SK-N-SH treated with all-trans-retinoic acid at 6 μM for 48 hours (cell line): ENCODE results near the gene VTA1.

Experiments used
- ATAC-seq: fragments of 200-7000 bp; cut with Tn5 transposase; 3 replicates; pipeline ENCODE4 v1.9.1; 2020; ENCODE audit warnings: mild to moderate bottlenecking, moderate library complexity
- ARNTL ChIP-seq: fragments of 450-650 bp; formaldehyde crosslinking; IDR thresholded peaks from 2 replicates; pipeline ENCODE4 v1.5.0; 2020; ENCODE audit warnings: low read depth, mild to moderate bottlenecking, moderate library complexity, borderline replicate concordance
- BACH2 ChIP-seq: fragments of 250-450 bp; sonication (Bioruptor Pico); IDR thresholded peaks from 2 replicates; pipeline ENCODE4 v1.9.0; 2021; ENCODE audit warnings: mild to moderate bottlenecking, borderline replicate concordance
- CREB5 ChIP-seq: fragments of 250-450 bp; sonication (Bioruptor Pico); IDR thresholded peaks from 2 replicates; pipeline ENCODE4 v1.5.1; 2020; ENCODE audit warnings: low read depth, mild to moderate bottlenecking, moderate library complexity
- CSRNP3 ChIP-seq: fragments of 250-450 bp; sonication (Bioruptor Pico); IDR thresholded peaks from 2 replicates; pipeline ENCODE4 v1.5.1; 2021; ENCODE audit warnings: mild to moderate bottlenecking, moderate library complexity
- ESRRG ChIP-seq: fragments of 250-450 bp; sonication (Bioruptor Pico); IDR thresholded peaks from 2 replicates; pipeline ENCODE4 v1.6.1; 2021; ENCODE audit warnings: mild to moderate bottlenecking
- GLIS3 ChIP-seq: fragments of 250-450 bp; sonication (Bioruptor Pico); IDR thresholded peaks from 2 replicates; pipeline ENCODE4 v1.5.0; 2020; ENCODE audit warnings: mild to moderate bottlenecking, moderate library complexity
- ISL1 ChIP-seq: fragments of 250-450 bp; sonication (Bioruptor Pico); IDR thresholded peaks from 2 replicates; pipeline ENCODE4 v2.1.2; 2022; ENCODE audit warnings: mild to moderate bottlenecking, moderate library complexity
- OSR1 ChIP-seq: fragments of 250-450 bp; sonication (Bioruptor Pico); IDR thresholded peaks from 2 replicates; pipeline ENCODE4 v1.8.0; 2022; ENCODE audit warnings: moderate library complexity, mild to moderate bottlenecking, inconsistent platforms
- PATZ1 ChIP-seq: fragments of 250-450 bp; sonication (Bioruptor Pico); IDR thresholded peaks from 2 replicates; pipeline ENCODE4 v1.8.0; 2020; ENCODE audit warnings: mild to moderate bottlenecking, moderate library complexity, borderline replicate concordance
- POU6F1 ChIP-seq: fragments of 250-450 bp; sonication (Bioruptor Pico); IDR thresholded peaks from 2 replicates; pipeline ENCODE4 v1.8.0; 2021; ENCODE audit warnings: low read depth, mild to moderate bottlenecking, moderate library complexity, borderline replicate concordance
- PPARA ChIP-seq: fragments of 250-450 bp; sonication (Bioruptor Pico); IDR thresholded peaks from 2 replicates; pipeline ENCODE4 v1.5.0; 2020; ENCODE audit warnings: mild to moderate bottlenecking, borderline replicate concordance
- SNAI2 ChIP-seq: fragments of 250-450 bp; sonication (Bioruptor Pico); IDR thresholded peaks from 2 replicates; pipeline ENCODE4 v1.5.0; 2020; ENCODE audit warnings: mild to moderate bottlenecking, moderate library complexity
- TCF4 ChIP-seq: fragments of 250-450 bp; sonication (Bioruptor Pico); IDR thresholded peaks from 2 replicates; pipeline ENCODE4 v1.8.0; 2021; ENCODE audit warnings: mild to moderate bottlenecking, moderate library complexity, borderline replicate concordance
- TOX ChIP-seq: fragments of 250-450 bp; sonication (Bioruptor Pico); IDR thresholded peaks from 2 replicates; pipeline ENCODE4 v1.8.0; 2021; ENCODE audit warnings: mild to moderate bottlenecking, moderate library complexity, borderline replicate concordance
- TSHZ2 ChIP-seq: fragments of 250-450 bp; sonication (Bioruptor Pico); IDR thresholded peaks from 2 replicates; pipeline ENCODE4 v1.5.0; 2020; ENCODE audit warnings: mild to moderate bottlenecking, moderate library complexity
- ZC3H10 ChIP-seq: fragments of 250-450 bp; sonication (Bioruptor Pico); IDR thresholded peaks from 2 replicates; pipeline ENCODE4 v1.5.1; 2021; ENCODE audit warnings: mild to moderate bottlenecking, moderate library complexity
- ZFP3 ChIP-seq: fragments of 250-450 bp; sonication (Bioruptor Pico); IDR thresholded peaks from 2 replicates; pipeline ENCODE4 v1.5.0; 2020; ENCODE audit warnings: mild to moderate bottlenecking, moderate library complexity
- ZFP30 ChIP-seq: fragments of 450-650 bp; formaldehyde crosslinking; IDR thresholded peaks from 2 replicates; pipeline ENCODE4 v1.5.0; 2022; ENCODE audit warnings: mild to moderate bottlenecking, moderate library complexity
- ZNF565 ChIP-seq: fragments of 450-650 bp; formaldehyde crosslinking; conservative IDR thresholded peaks from 2 replicates; pipeline ENCODE4 v1.5.0; 2020; ENCODE audit warnings: low read depth, mild to moderate bottlenecking, moderate library complexity
- ZNF70 ChIP-seq: fragments of 450-650 bp; formaldehyde crosslinking; IDR thresholded peaks from 2 replicates; pipeline ENCODE4 v1.5.0; 2020; ENCODE audit warnings: mild to moderate bottlenecking, moderate library complexity
- ZNF8 ChIP-seq: fragments of 450-650 bp; formaldehyde crosslinking; IDR thresholded peaks from 2 replicates; pipeline ENCODE4 v1.5.0; 2020; ENCODE audit warnings: mild to moderate bottlenecking, moderate library complexity

The VTA1 gene

GRCh38 chr6:142236691-142237090 is 89.6 kb downstream of the VTA1 start:
- TF ChIP-seq ZNF8: no peak
- TF ChIP-seq ZFP30: no peak
- no peak for TF ChIP-seq PPARA (CRISPR knock-in tag)
- no peak for TF ChIP-seq ZNF565 (CRISPR knock-in tag)
- TF ChIP-seq CSRNP3: no peak
- no peak for TF ChIP-seq CREB5 (CRISPR knock-in tag)
- TF ChIP-seq OSR1 (CRISPR knock-in tag): no peak
- ATAC-seq: peak; percentile 81

- peak; percentile 5; the same call in 1 of the 3 replicates for ATAC-seq
- TF ChIP-seq ESRRG: no peak
- TF ChIP-seq ZC3H10: no peak
- TF ChIP-seq CSRNP3: no peak
- no peak for TF ChIP-seq PATZ1 (CRISPR knock-in tag)
- no peak for TF ChIP-seq ZNF565 (CRISPR knock-in tag)
- TF ChIP-seq ZNF70 (CRISPR knock-in tag): no peak
- TF ChIP-seq PPARA (CRISPR knock-in tag): no peak
- TF ChIP-seq BACH2 (CRISPR knock-in tag): no peak
- no peak for TF ChIP-seq TSHZ2 (CRISPR knock-in tag)
- no peak for TF ChIP-seq SNAI2 (CRISPR knock-in tag)
- TF ChIP-seq OSR1 (CRISPR knock-in tag): no peak
- TF ChIP-seq ISL1: no peak
Observed at GRCh38 chr6:142238881-142239280, 91.8 kb downstream of the VTA1 start.

GRCh38 chr6:142240179-142240578 is 93.1 kb downstream of the VTA1 start:
- no peak for ATAC-seq
- TF ChIP-seq ZFP30 (no peak), POU6F1 (no peak), ZNF565 (CRISPR knock-in tag) (no peak), ARNTL (CRISPR knock-in tag) (no peak), ESRRG (no peak), PATZ1 (CRISPR knock-in tag) (no peak), GLIS3 (no peak), TCF4 (no peak), OSR1 (CRISPR knock-in tag) (no peak), PPARA (CRISPR knock-in tag) (no peak), ZFP3 (no peak), CREB5 (CRISPR knock-in tag) (no peak), BACH2 (CRISPR knock-in tag) (no peak), ZNF8 (no peak), TOX (no peak)
